ENCODE data around the gene MTUS2.

MTUS2 gene

DNA sequence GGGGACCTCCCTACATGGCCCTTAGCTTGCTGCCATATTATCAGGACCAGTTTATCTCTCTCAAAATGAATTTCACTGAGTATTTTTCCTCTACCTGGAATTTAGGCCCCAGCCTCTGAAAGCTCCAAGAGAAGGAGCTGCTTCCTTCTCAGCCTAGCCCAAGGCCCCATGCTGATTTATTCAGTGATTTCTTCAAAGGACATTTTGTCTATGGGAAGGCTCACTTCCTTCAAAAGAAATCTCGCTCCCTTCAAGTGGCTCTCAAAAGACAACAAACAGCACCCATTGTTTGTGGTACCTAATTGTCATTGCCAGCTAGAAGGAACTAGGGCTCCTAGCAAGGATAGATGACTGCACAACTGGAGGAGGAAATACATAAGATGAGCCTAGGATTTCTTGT is 602.9 kb downstream of the MTUS2 start:
- no peak for DNase-seq

DNA sequence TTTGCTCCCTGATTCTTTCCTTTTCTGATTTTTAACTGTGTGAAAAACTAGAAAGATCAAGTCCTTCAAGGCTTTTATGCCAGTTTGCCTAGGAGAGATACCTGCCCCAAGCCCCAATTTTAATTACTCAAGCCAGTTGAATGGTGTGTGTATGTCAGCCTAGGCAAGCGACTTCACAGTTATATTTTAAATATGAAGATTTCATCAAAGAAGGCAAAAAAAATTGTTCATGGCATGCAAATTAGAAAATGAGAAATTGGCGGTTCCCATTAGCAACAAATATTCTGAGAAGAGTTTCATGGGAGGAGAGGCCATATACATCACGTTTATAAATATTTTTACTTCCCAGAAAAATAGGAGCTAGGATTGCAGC is 607.8 kb downstream of the MTUS2 start:
- DNase-seq: no peak

DNA sequence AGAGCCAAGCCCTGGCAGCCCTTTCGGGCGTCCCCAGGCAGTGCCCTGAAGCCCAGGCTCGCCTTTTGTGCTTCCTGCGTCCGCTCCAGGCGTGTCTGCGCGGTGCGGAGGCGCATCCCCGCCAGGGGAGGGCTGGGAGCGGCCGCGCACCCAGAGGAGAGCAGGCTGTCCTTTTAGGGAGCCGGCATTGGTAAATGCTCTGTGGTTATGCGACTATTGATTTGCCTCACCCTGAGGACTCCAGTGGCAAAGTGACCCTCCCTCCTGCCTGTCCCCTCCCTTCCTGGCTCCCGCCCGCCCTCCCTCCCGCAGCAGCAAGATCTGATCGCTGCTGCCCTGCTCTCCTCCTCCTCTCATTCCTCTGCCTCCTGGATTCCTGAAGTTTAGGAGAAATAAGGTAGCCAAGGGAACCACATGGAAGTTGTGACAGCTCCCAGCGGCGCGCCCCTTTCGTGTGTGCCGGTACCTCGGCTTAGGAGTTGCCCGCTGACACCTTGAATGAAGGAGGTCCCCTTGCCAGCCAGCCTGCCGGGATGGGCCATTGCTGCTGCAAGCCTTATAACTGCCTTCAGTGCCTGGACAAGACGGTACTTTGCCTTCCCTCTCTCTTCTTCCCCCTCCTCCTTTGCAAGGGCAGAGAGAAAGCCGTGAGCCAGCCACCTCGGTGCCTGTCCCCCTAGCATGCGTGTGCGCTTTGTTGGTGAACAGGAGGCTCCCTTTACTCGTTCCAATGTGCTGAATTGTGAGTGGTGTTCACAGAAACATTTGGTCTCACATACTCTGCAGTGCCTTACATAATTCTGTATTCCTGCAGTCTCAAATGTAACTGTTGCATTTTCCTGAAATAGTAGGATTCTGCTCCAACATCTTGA is 608.4 kb downstream of the MTUS2 start:
- DNase-seq: no peak

DNA sequence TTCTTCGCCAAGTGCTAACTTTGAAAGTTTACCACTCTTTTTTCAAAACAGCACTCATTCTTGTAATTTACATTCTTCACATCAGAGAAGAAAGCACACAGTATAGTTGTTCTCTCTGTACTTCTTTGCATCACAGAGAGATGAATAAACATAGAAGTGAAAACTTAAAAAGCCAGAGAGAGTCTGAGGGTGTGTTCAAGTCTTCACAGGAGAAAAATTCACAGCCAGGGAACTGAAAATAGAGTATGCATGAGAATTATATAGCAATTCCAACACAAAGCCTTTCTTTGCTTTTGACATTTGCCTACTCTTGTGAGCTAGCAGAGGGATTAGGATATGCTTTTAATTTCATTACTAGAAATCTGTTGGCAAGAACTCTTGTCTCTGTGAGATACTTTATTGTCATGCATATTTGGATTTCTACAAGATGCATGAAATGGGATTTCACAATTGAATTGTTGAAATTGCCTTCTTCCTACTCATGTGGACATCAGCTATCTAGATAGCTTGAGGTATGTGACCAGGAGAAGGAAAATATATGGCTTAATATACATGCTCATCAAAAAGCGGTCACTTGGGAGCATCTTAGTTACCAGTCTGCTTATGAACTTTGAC is 609.3 kb downstream of the MTUS2 start:
- DNase-seq: no peak

DNA sequence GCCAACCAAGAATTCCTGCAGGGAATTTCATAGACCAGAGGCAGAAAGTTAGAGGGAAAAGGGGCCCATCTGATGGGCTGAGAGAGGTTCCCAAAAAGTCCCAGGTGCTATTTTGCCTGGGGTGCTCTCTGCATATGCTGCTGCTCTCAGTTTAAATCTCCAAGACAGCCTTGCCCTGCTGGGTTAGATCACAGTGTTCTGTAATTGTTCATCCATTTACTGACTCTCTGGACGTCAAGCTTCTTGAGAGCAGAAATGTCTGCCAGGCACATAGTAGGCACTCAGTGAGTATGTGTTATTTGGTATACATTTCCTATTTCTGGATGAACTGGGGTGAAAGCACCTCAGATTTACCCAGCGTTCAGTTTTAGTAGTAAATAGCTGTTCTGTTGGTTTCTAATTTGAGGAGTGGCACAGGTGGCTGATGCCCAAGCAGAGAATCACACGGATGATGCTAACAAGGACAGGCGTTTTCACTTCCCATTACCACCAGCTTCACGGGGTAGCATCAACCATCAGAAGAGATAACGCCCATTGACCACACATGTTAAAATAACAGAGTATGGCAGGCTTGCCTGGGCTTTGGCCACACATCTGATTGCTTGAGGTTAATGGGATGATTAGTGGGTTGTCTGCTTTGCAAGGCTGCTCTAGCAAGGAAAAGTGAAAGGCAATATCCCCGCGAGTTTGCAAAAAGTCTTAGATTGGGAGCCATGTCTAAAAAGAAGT is 614.2 kb downstream of the MTUS2 start:
- DNase-seq: no peak

DNA sequence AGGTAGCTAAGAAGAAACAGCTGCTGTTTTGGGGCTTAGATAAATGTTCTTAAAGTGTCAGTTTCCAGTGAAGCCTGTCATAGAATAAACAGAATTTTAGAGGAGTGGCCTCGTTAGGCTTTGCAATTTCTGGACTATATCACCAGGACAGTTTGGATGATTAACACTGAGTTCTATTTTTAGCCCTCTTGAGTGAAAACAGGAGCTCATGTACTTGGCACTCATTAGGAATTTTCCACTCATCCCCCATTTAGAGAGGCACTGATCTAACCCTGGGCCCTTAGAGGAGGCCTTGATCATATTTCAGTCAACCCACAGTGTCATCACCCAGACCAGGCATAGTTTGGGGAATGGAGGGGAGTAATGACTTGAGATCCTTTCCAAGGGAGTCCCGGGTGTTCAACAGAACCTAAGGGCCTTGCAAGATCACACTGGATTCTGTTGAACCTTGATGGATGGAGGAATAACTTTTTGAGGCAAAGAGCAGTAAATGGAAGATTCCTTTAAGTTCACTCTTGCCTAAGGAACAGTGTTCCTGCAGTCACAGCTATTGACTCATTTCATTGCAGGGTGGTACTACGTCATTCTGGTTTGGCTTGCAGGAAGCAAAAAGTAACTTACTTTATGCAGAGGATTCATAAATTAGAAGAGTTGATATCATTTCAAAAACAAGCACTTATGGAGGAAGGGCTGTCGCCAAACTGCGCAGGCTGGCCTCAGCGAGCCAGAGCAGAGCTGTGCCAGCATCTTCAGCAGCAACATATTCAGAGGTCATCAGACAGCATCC is 615.2 kb downstream of the MTUS2 start:
- no peak for DNase-seq

DNA sequence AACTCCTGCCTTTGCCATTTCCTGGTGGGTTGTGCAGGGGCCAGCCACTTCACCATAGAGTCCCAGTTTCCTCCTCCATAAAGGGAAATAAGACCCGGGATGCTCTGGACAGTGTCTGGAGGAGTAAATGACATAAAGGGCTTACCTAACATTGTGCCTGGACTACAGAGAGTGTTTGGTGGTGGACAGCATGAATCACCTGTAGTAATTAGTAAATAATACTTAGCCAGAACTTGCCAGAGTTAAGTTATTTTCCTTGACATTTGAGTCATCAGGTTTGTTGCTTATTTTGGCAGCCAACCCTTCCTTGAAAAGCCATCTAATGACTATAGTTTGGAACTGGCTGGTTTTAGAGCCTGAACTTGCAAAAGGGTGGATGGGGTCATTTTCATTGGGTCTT is 616.2 kb downstream of the MTUS2 start:
- DNase-seq: no peak

DNA sequence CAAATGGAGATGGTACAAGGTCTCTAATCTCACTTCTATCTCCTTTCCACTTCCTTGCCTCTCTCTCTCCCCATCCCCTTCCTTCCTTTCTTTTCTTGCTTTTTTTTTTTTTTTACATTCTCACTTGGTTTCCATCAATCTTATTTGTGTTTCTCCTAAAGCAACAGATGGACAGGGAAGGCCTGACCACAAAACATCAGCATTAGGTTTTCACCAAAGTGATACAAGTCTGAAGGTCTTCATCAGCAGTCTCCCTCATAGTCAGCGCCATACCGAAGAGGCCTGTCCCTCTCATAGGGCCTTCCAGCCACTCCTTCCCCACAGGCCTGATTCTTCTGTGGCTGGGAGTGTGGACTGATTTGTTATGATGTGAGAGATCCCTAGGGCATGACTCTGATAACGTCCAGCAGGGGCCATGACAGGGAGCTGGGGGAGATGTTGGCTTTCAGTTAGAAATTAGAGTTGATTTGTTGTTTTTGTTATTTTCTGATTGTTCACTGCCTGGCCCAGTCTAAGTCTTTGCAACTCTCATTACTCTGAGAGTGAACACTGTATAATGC is 616.7 kb downstream of the MTUS2 start:
- DNase-seq: no peak

DNA sequence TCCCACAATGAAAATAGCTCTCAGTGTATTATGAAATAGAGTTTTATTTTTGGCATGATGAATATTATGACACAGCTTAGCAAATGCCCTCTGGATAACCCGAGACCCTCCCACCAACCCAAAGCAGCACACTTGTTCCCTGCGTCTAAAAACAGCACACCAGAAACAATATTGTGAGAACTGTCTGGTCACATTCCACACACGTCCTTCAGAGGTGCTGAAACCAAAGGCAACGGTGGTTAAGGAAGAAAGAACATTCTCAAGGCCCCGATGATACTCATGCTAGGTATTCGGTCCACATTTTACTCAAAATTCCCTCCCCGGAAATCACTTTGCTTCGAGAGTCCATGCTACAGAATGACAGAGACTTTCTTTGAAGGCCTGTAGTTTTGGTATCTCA is 618.6 kb downstream of the MTUS2 start:
- no peak for DNase-seq

DNA sequence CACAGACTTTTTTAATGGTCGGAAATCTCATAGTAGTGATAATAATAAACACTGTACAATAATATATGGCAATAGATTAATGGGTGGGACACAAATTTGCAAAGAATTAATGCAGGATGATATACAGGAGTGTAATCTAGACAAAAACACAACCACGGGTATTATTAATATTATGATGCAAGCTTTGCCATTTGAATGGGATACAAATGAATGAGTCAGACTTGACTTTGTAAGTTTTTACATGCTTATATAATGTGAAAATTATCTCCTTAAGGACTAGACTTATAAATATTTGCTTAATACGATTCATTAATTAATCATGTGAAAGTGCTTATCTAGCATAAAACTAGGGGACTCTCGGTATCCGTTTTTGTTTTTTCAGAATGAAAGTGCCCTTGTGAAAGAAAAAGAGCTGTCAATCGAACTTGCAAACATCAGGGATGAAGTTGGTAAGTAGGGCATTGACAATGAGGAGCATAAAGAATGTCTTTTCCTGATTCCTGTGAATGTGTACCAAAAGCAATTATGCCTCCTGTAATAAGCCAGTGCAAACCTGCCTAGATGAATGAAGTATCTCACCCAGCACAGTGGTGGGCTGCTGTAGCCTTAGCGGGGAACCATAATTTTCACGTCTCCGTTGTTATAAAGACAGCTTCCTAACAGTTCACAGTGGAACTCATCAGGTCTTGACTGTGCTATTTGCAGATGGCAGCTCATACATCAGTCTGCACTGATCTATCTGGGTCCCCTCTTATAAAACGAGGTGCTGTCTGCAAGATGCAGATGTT is 619.7 kb downstream of the MTUS2 start:
- no peak for DNase-seq

DNA sequence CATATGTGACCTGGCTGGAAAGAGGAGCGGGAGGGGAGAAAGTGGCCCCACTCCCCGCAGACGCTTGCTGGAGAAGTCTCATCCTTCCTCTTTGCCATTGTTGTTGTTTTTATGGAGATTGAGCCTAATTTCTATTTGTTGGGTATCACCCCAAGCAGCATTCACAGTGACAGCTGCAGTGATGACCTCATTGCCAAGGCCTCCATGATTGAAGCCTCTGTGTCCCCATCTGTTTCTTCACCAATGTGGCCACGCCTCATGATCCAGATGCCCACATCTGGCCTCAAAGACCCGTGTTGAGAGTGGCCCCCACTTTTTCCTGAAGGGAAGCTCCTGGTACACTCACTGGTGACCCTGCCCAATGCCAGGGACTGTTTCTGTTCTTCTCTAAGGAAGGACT is 621.2 kb downstream of the MTUS2 start:
- no peak for DNase-seq

DNA sequence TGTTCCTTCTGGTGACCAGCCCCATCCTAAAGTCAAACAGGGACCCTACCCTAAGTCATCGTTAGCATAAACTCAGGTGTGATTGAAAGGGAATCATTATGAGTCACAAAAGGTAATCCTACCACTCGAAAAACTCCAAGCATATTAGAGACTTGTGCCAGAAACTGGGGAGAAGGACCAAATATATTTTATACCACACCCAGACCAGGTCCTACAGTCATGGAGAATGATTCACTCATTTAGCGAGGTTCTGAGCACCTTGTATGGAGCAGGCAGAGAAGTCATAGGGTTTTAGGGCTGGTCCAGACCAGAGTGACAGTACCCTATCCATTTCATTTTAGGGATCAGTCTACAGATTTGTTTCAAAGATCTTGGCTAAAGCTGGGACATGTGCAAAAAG is 625.9 kb downstream of the MTUS2 start:
- DNase-seq: no peak

DNA sequence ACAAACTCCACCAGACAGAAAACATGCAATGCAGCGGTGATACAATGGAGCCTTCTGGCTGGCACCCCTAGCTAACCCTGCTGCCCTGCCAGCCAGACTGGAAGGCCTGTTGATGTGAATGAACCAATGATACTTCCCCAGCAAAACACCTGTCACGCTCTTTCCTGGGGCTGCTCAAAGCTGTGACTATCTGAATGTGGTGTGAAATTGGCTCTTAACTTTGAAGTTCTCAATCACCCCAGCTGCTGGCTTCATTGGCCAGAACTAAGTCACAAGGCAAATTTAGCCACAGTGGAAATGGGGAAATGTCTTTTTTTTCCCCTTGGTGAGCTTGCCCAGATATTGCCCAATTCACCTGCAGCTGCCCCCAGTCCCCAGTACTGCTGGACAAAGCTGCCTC is 628.0 kb downstream of the MTUS2 start:
- no peak for DNase-seq

DNA sequence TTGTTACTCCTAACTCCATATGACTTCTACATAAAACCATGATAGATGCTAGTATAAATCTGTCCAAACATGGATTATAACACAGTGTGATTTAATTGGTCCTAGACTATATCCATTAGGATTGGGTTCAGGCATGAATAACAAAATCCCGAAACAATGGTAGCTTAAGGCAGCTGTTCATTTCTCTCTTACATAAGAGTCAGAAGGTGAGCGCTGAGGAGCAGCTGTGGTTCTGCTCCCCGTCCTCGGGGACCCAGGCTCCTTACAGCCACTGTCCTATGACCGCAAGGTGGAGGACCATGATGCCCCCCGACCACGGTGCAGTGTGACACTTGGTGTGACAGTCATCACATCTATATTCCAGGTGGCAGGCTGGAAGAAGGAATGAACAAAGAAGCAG is 629.6 kb downstream of the MTUS2 start:
- no peak for DNase-seq

DNA sequence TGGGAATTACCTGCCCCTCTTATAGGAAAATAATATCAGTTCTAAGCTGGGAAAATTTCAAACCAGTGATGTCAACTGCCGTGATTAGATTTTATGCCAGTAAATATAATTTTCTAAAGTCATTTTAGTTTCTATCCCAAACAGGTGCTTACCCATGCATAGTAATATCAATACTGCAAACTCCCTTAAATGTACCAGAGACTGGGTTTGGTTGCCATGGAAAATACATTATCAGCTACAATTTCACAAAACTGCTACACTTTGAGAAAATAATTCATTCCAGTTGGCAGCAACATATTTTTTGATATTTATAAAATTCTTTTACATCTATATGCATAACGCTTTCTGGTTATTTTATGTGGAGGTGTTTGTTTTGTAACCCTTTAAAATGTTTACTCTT is 631.8 kb downstream of the MTUS2 start:
- DNase-seq: no peak

DNA sequence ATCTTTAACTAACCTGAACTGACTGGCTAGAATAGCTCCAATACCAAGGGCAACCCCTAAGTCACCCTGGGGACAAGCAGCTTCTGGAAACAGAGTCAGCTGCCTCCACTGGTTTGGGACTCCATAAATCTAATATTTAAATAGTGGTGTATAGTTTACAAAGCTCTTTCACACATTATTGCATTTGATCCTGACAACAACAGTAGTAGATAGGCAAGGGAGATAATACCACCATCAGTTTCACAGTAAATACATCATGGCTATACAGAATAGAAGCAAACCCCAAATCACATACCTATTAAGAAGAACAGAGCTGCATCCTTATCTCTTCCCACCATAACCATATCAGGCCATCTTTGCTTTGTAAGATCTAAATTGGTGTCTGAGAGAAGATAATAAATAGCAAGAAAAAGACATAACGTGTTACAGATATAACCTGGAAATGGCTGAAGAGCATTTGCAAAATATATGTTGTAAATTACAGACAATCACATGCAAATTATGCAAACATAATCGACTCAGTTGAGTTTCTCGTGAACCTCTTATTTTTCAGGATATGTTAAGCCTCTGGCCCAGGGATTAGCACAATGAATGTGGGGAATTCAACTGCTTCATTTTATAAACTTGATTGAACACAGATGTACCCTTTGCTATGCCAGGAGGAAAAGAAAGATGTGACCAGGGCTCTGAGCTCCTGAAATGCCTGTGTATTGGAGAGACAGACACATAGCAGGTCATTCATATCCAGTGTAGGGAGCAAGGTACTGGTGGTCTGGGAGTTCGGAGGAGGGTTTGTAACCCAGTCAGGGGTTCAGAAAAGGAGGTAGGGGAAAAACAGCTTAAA is 632.9 kb downstream of the MTUS2 start:
- no peak for DNase-seq

DNA sequence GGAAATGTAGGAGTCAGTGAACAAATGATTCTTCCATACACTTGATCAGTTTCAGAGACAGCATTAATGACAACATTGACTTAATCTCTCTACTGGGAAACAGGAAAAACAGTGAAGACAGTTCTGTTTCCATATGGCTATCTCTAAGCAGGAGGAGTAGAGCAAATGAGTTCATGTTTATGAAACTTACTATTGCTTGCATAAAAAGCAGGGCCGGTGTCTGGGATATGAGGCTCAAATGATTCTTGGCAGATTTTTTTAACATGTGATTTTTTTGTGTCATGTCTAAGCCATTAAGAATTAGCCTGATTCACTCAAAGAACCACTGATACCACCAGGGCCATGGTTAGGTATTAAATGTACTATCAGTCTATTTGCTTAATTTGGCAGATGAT is 633.5 kb downstream of the MTUS2 start:
- DNase-seq: no peak

DNA sequence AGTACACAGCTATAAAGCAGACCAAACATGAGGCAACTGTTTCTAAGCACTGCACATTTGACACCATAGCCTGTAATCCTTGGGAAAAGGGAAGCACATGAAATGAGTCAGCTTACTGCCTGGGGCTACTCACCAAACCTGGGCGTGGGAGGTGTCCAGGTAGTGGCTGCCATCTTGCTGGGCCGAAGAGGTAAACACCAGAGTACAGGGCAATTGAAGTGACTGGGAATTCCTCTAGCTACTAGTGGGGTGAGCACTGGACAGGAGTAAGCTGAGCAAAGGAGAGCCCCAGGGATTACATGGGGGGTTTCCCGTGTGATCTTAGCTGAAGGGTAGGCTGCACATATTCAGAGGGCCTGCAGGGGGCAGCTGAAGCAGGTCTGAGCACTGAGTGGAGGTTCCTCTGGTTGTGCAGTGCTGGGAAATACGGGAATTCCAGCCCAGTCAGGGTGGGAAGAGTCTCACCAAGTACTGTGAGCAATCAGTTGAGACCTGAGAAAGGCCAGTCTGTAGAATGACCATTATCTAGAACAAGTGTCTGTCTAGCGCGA is 634.9 kb downstream of the MTUS2 start:
- DNase-seq: no peak

DNA sequence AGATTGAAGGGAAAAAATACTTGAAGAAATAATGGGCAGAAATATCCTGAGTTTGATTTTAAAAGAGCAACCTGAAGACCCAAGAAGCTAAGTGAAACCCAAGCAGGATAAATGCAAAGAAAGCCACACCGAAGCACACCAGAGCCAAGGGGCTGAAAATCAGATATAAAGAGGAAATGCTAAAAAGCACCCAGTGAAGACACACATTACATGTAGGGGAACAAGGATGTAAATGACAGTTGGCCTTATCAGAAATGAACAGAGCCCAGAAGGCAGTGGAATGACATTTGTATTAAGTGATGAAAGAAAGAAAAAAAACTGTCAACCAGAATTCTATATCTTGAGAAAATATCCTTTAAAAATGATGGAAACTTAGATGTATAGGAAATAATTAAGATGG is 636.3 kb downstream of the MTUS2 start:
- DNase-seq: no peak

DNA sequence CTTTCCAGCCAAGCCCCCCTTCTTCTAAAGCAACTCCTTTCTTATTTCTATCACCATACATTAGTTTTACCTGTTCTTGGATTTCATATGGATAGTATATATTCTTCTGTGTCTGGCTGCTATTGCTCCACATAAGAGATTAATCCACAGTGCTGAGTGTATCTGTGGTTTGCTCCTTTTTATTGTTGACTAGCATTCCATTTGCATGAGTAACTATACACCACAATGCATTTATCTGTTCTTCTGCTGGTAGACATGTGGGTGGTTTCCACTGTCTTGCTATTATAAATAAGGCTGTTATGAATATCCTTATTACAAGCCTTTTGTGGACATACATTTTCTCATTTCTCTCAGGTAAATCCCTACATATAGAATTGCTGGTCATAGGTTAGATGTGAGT is 637.2 kb downstream of the MTUS2 start:
- DNase-seq: no peak

DNA sequence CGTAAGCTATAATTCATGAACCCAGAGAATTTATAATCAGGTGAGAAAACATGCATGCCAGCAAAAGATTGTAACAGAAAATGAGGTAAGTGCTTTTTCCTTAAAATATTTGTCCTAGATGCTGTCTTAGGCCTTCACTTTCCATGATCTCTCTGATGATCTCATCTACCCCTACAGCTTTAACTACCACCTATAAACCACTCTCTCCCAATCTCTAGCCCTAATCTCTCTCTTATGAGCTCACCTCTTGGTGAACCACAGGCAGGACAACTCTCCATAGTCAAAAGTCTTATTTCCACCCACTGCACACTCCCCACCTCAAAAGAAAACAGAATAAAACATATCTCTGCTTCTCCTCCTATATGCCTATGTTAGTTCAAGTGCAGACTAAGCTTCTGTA is 638.3 kb downstream of the MTUS2 start:
- no peak for DNase-seq

Data from activated CD4-positive, alpha-beta T cell treated with anti-CD3 and anti-CD28 coated beads for 4 hours (primary cell).